NCI-H128 (cell line): ENCODE measurements around the gene SMAD6.
"Not testable (repeated sequence)": the region's sequence is repeated elsewhere in the genome, so short reads cannot be mapped to it uniquely, and the experiment has no call there.

Experiments
- DNase-seq: peaks from one replicate; lab custom pipeline; 2025; ENCODE audit not compliant: unreplicated experiment; lab: John Stamatoyannopoulos, UW

The SMAD6 gene

GRCh38 chr15:66756295-66756694 is 54.3 kb downstream of the SMAD6 start:
- no peak for DNase-seq

- no peak for DNase-seq
Observed at GRCh38 chr15:66757030-66757429, 55.0 kb downstream of the SMAD6 start.

GRCh38 chr15:66757521-66757920 is 55.5 kb downstream of the SMAD6 start:
- DNase-seq: no peak

GRCh38 chr15:66758217-66758616 is 56.2 kb downstream of the SMAD6 start:
- DNase-seq: not testable (repeated sequence)

GRCh38 chr15:66758844-66759243 is 56.8 kb downstream of the SMAD6 start:
- no peak for DNase-seq

GRCh38 chr15:66760097-66760967 is 58.3 kb downstream of the SMAD6 start:
- no peak for DNase-seq

- DNase-seq: no peak
Observed at GRCh38 chr15:66760968-66761725, 59.1 kb downstream of the SMAD6 start.

- no peak for DNase-seq
Observed at GRCh38 chr15:66761726-66762595, 59.9 kb downstream of the SMAD6 start.

GRCh38 chr15:66763186-66764071 is 61.4 kb downstream of the SMAD6 start:
- no peak for DNase-seq

- no peak for DNase-seq
Observed at GRCh38 chr15:66764072-66764786, 62.2 kb downstream of the SMAD6 start.

GRCh38 chr15:66765478-66766281 is 63.6 kb downstream of the SMAD6 start:
- no peak for DNase-seq

GRCh38 chr15:66766282-66767230 is 64.5 kb downstream of the SMAD6 start:
- no peak for DNase-seq

- no peak for DNase-seq
Observed at GRCh38 chr15:66767240-66767659, 65.2 kb downstream of the SMAD6 start.

GRCh38 chr15:66768987-66769386 is 67.0 kb downstream of the SMAD6 start:
- no peak for DNase-seq

- no peak for DNase-seq
Observed at GRCh38 chr15:66770518-66771350, 68.7 kb downstream of the SMAD6 start.

- DNase-seq: no peak
Observed at GRCh38 chr15:66771351-66771650, 69.3 kb downstream of the SMAD6 start.

- no peak for DNase-seq
Observed at GRCh38 chr15:66772604-66773128, 70.6 kb downstream of the SMAD6 start.
